NCI-H226 (cell line): ENCODE measurements around the gene PPT2.

Source experiments
- DNase-seq: peaks from one replicate; pipeline ENCODE4 v3.0.0-alpha.2; 2015

Gene PPT2

GRCh38 chr6:32152769-32153563 lies 975 bp upstream of the PPT2 start:
- no peak for DNase-seq

GRCh38 chr6:32154514-32155161 lies 697 bp downstream of the PPT2 start:
- DNase-seq = peak; percentile 48

GRCh38 chr6:32156891-32157290 lies 3.0 kb downstream of the PPT2 start:
- DNase-seq = no peak

DNA sequence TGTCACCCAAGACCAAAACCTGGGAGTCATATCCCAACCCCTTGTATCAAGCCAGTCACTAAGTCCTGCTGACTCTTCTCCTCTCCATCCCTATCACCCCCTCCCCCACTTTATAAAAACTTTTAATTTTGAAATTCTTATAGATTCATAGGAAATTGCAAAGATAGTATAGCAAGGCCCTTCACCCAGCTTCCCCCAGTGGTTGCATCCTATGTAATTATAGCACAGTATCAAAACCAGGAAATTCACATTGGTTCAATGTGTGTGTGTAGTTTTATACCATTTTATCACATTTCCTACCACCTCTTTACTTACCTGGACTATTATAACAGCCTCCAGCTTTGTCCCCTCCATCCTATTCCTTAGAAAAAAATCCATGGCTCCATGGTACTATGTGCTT lies 4.1 kb downstream of the PPT2 start:
- DNase-seq = no peak

DNA sequence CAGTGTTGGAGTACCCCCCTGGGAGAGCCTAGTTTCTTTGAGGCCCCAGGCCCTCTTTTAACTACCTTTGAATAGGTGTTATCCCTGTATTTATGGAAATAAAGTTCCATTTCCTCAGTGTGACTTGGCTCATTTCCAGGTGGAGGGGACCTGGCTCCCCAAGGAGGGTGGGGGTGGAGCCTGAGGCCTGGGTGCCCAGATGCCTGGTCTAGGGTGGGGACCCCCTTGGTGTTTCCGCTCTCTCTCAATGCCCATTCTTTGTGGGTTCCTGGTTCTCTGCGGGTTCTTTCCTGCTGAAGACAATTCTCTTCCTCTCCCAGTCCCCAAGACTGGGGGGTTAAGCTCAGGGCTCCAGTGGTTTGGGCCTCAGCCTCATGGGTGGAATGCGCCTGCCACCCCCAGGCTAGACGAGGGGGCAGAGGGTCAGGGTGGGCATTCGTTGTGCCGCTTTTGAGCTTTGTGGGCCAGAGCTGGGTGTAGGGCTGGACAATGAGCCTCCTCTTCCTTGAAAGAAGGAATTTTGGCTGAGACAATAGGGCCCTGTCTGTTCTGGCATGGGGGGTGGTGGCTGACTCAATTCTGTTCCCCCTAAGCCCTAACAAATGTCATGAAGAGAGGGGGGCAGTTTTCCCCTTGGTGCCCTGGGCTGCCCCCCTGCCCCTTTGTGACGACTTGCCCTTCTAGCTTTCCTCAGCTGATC lies 9.8 kb downstream of the PPT2 start:
- DNase-seq = no peak

DNA sequence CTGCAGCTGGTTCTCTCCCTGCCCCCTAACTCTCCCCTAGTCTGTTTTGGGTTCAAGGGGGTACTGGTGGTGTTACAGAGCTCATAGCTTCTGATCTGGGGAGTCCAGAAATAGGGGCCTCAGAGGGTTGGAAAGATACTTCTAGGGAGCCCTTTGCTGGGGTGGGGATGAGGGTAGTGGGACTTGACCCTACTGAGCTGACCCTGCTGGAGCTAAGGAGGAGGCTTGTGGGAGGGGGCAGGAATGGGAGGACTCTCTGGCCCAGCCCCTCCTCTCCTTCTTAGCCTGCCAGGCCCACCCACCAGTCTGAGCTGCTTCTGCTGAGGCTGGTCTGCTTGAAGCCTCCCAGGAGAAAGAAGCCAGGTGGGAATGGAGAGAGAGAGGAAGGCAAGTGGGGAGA lies 10.4 kb downstream of the PPT2 start, which contains the start of gene EGFL8:
EGFL8 (plus strand) TSS at position 301 of the 400 bp plus-strand sequence. CDS start 1,571 bp downstream, outside the sequence.
- DNase-seq = no peak

GRCh38 chr6:32166411-32167061 lies 12.6 kb downstream of the PPT2 start:
- DNase-seq = no peak

GRCh38 chr6:32167154-32167760 lies 13.3 kb downstream of the PPT2 start:
- no peak for DNase-seq

DNA sequence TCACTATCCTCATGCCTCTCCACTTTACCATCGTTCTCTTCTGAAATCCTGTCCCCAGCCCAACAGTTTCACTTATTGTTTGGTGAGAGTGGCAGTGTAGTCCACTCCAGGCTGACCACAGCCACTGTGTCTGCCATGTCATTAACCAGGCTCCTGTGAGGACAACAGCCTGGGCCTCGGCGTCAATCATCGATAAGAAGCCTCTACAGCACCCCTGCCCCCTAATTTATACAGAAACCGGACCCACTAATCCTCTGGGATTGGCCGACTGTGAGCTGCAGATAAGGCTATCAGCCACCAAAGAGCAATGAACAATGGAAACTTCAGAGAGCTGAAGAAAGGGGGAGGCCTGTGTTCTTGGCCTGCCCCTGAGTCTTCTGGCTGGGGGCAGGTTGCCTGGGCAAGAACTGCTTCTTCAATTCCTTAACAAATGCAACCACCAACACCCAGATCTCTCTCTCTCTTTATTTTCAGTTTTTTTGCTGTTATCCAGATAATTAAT lies 13.9 kb downstream of the PPT2 start:
- no peak for DNase-seq

DNA sequence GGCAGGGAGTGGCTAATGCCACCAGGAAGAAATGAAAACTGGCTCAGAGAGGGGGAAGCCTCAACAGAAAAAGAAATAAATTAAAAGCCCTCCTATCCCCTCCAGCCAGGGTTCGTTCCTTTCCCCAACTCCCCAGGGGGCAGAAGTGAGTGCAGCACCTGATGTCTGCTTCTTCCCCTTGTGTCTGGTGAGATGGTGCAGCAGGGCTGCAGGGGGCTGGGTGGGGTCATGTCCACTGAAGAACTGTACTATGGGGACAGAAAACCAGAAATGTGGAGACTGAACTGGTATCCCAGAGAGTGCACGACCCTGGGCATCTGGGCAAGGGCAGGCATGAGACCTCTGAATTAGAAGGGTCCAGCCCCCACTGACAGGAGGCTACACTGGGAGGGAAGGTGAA lies 14.4 kb downstream of the PPT2 start:
- no peak for DNase-seq

GRCh38 chr6:32168807-32169591 lies 15.1 kb downstream of the PPT2 start:
- no peak for DNase-seq

DNA sequence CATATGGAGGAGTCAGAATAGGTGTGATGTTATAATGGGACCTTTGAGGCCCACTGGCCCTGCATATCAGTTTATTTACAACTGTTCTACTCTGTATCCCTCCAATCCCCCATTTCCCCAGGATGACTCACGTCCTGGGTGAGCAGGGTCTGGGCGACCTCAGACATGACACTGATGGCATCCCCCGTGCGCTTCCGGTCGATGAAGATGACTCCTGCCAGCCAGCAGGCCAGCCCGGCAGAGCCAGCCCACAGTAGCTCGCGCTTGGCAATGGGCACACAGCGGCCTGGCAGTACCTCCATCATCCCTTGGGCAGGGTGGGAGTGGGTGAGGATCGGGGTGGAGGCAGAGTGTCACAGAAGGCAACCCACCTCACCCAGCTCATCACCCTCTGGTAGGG lies 16.4 kb downstream of the PPT2 start:
- no peak for DNase-seq

GRCh38 chr6:32171234-32171633 lies 17.3 kb downstream of the PPT2 start:
- no peak for DNase-seq

GRCh38 chr6:32173051-32173727 lies 19.2 kb downstream of the PPT2 start:
- no peak for DNase-seq

DNA sequence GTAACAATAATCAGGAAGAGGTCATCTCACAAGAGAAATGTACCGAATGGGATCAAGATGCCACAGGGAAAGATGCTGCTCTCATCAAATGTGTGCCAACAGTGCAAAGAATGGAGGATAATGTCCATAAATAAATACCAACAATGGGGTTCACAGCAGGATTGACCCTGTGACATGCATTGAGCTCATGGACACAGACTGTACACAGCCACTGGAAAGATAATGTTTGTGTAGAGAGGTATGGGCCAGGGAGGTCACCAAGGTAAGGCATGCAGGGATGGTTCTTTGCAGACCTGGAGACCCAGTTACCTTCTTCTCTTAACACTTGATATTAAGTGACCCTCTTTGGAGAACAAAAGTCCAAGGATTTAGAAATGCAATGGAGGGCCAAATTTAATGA lies 20.5 kb downstream of the PPT2 start:
- no peak for DNase-seq

GRCh38 chr6:32175322-32175710 lies 21.4 kb downstream of the PPT2 start:
- no peak for DNase-seq

GRCh38 chr6:32175711-32176475 lies 22.0 kb downstream of the PPT2 start, which contains the start of gene AGPAT1:
AGPAT1 (minus strand) TSS chr6:32176084; CDS start chr6:32171496, 4,588 bp downstream.
- DNase-seq = peak; percentile 91

DNA sequence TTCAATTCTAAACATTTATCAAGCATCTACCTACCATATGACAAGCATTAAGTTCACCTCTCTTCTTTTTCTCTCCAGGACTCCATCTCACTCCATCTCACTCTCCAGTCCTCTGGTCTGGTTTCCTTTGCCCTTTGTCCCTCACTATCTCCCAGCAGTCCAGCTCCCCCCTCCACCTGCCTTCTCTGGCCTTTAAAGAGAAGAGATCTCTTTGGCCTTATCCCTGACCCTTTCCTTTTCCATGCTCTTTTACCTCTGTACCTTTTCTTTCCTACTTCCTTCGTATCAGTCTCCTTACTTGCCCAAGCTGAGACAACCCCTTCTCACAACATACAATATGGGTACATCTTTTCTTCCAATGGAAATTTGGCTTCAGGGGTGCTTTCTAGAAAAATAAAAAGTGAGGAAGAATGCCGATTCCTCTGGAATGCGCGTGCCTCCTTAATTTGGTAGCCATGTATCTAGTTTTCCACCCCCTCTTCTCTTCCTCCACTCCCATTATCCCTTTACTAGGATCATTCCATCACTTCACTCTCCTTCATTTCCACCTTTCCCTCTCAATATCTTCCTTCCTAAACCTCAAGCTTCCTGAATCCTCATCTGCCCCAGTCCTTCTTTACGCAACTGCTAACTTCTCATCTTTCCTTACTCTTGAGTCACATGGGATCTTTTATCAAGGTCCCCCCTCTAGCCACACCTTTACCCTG lies 22.7 kb downstream of the PPT2 start:
- DNase-seq = peak; percentile 82

- no peak for DNase-seq
Observed at GRCh38 chr6:32177183-32177787, 23.3 kb downstream of the PPT2 start.
